Neural crest cell (in vitro differentiated cells): ENCODE measurements around the gene MYL2. TPM values are rescaled to one million over a fixed set of nuclear protein-coding genes. Genes with fewer than 3 reads are reported as not detected.
A peak's percentile ranks its signal among the peaks of the same experiment; 100 is the strongest.

Source experiments
- DNase-seq: peaks from one replicate; pipeline ENCODE4 v3.0.0; 2021; ENCODE audit warnings: low read depth, mixed read lengths, low spot score
- H3K27ac Mint-ChIP-seq: one replicate; pipeline ENCODE4 v1.8.0; 2021; ENCODE audit warnings: mild to moderate bottlenecking, mixed read lengths; ENCODE audit not compliant: unreplicated experiment
- H3K27me3 Mint-ChIP-seq: 2 replicates; pipeline ENCODE4 v1.8.0; 2021; ENCODE audit warnings: low read depth, mild to moderate bottlenecking, mixed read lengths
- H3K36me3 Mint-ChIP-seq: 2 replicates; pipeline ENCODE4 v1.8.0; 2021; ENCODE audit warnings: low read depth, mild to moderate bottlenecking, mixed read lengths
- H3K4me1 Mint-ChIP-seq: 2 replicates; pipeline ENCODE4 v1.8.0; 2021; ENCODE audit warnings: mixed read lengths
- H3K4me3 Mint-ChIP-seq: one replicate; pipeline ENCODE4 v1.8.0; 2021; ENCODE audit warnings: mild to moderate bottlenecking, mixed read lengths
- H3K9me3 Mint-ChIP-seq: 2 replicates; pipeline ENCODE4 v1.8.0; 2021; ENCODE audit warnings: mixed read lengths
- total RNA-seq: library from RNA; stranded (reverse); gene quantifications from 2 replicates; pipeline ENCODE4 v1.2.1, GENCODE V29; 2021
- TF ChIP-seq, protein P1 (sequence below): fragments of 200-600 bp; sonication (generic); conservative IDR thresholded peaks from 2 replicates; pipeline ENCODE4 v1.5.0; 2021; ENCODE audit warnings: antibody characterized with exemption, mild to moderate bottlenecking

Gene MYL2
- total RNA-seq, 1 donor from 2014 or later: not detected

DNA sequence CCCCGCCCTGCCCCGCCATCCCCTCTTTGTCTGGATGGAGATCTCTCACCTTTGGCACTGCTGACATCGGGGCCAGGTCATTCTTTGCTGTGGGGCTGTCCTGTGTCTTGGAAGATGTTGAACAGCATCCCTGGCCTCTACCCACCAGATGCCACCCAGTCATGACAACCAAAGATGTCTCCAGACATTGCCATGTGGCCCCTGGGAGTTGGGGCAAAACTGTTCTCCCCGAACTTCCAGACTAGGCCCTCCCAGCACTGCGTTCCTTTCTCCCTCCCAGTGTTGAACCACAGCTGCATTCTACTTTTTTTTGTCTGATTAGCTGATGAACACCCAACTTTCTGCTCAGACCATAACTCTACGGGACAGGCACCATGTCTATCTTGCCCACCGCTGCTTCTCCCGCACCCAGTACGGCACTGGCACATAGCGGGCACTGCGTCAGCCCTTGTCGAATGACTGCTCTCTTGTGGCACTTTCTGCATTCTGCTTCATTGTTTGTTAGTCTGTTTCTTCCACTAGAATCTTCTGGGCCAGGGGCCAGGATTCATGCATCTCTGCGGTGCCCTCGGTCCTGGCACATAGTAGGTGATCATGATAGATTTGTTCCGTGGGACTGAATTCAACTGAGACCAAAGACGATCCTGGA, 13.1 kb upstream of the MYL2 start:
- Mint-ChIP-seq H3K4me3 (no peak overlapping the region), H3K9me3 (no peaks in the 10 kb centered on the region), H3K4me1 (peaks cover 7% of the 10 kb centered on the region), H3K36me3 (no peaks in the 10 kb centered on the region), H3K27ac (no peak overlapping the region), H3K27me3 (peaks cover 42% of the 10 kb centered on the region)
- TF ChIP-seq, protein P1, sequence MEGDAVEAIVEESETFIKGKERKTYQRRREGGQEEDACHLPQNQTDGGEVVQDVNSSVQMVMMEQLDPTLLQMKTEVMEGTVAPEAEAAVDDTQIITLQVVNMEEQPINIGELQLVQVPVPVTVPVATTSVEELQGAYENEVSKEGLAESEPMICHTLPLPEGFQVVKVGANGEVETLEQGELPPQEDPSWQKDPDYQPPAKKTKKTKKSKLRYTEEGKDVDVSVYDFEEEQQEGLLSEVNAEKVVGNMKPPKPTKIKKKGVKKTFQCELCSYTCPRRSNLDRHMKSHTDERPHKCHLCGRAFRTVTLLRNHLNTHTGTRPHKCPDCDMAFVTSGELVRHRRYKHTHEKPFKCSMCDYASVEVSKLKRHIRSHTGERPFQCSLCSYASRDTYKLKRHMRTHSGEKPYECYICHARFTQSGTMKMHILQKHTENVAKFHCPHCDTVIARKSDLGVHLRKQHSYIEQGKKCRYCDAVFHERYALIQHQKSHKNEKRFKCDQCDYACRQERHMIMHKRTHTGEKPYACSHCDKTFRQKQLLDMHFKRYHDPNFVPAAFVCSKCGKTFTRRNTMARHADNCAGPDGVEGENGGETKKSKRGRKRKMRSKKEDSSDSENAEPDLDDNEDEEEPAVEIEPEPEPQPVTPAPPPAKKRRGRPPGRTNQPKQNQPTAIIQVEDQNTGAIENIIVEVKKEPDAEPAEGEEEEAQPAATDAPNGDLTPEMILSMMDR: no peak
- no peak for DNase-seq

DNA sequence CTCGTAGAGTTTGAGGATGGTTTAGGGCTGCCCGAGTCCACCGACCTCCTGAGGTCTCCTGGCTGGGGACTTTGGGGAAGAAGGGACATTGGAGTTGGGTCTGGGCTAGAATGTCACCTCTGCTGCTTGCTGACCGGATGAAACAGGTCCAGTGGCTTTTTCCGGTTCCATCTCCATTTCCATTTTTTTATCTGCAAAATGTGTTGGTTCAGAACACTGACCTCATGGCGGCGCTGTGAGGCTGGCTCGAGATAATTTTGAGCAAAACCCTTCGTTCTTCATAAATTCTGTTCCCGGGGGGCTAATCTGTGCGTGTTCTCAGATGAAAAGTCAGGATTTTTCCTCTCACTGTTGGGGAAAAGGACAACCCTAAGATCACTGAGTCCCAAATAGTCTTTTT, 11.7 kb upstream of the MYL2 start:
- H3K4me1 Mint-ChIP-seq: peaks cover 2% of the 10 kb centered on the region
- TF ChIP-seq, protein P1: peak; percentile 38
- no peak overlapping the region for H3K27ac Mint-ChIP-seq
- H3K27me3 Mint-ChIP-seq: peaks cover 33% of the 10 kb centered on the region
- peak; percentile 19 for DNase-seq
- no peaks in the 10 kb centered on the region for H3K36me3 Mint-ChIP-seq
- no peaks in the 10 kb centered on the region for H3K9me3 Mint-ChIP-seq
- no peak overlapping the region for H3K4me3 Mint-ChIP-seq

DNA sequence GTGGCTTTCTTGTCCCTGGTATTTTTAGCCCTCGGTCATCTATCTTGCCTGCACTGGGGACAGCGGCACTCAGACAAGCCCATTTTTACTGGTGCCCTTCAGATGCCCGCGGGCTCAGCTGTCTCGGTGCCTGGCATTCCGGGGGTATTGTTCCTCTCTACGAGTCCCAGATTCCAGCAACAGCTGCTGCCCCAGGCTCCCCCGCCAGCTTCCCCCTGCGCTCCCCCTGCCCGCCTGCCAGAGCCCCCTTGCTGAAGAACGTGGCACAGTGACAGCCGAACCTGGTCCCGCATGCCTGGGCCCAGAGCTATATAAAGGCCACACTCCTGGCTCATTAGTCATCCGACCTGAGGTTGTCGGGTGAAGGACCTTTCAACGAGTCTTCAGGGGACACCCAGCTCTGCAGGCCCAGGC, 10.9 kb upstream of the MYL2 start:
- no peaks in the 10 kb centered on the region for H3K36me3 Mint-ChIP-seq
- TF ChIP-seq, protein P1: no peak
- no peak for DNase-seq
- peaks cover 28% of the 10 kb centered on the region for H3K27me3 Mint-ChIP-seq
- H3K9me3 Mint-ChIP-seq: no peaks in the 10 kb centered on the region
- H3K27ac Mint-ChIP-seq: no peak overlapping the region
- no peaks in the 10 kb centered on the region for H3K4me1 Mint-ChIP-seq
- no peak overlapping the region for H3K4me3 Mint-ChIP-seq

DNA sequence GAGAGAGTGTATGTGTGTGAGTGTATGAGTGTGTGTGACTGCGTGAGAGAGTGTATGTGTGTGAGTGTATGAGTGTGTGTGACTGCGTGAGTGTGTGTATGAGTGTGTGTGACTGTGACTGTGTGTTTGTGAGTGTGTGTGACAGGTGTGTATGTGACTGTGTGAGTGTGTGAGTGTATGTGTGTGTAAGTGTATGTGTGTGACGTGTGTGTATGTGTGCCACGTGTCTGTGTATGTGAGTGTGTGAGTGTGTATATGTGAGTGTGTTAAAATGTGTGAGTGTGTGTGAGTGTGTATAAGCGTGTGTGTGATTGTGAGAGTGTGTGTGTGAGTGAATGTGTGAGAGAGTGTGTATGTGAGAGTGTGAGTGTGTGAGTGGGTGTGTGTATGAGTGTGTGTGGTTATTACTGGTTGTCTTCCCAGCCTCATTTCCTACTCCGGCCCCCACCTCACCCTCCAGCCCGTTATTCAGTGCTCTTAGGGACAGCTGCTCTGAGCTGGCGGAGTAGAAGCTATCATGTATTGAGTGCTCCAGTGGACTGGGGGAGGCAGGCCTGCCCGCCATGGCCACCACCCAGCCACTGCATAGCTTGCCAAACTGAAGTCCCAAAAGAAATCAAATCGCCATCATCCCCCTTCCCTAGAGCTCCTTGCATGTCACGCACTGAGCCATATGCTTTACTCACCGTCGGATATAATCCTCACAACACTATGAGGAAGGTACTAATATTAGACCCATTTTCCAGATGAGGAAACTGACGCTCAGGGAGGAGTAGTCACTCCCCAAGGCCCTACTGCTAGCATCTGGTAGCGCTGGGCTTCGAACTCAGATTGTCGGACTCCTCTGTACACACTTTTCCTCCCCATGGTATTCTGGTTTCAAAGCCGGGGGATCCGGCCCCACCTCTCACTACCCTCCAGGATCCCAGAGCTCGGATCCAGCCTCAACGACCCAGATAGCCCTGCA, 10.3 kb upstream of the MYL2 start:
- Mint-ChIP-seq H3K9me3 (no peaks in the 10 kb centered on the region), H3K4me1 (no peaks in the 10 kb centered on the region), H3K27ac (no peak overlapping the region), H3K36me3 (no peaks in the 10 kb centered on the region), H3K27me3 (peaks cover 25% of the 10 kb centered on the region), H3K4me3 (no peak overlapping the region)
- DNase-seq: no peak
- TF ChIP-seq, protein P1: no peak

DNA sequence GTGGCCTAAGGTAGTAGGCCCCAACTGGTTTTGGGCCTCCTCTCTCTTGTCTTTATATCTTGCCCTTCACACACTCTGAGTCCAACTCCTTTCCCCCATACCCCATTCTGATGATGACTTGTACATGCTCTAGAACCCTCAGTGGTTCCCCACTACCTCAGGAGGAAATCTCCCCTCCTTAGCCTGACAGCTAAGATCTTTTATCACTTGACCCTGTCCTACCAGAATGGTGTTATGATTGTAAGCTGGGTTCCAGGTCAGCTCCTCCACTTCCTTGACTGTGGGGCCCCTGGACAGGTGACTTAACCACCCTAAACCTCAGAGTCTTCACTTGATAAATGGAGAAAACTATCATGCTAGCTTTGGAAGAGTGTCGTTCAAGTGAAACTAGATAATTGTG, 9.4 kb upstream of the MYL2 start:
- TF ChIP-seq, protein P1: no peak
- no peaks in the 10 kb centered on the region for H3K9me3 Mint-ChIP-seq
- H3K27ac Mint-ChIP-seq: no peak overlapping the region
- no peak for DNase-seq
- no peaks in the 10 kb centered on the region for H3K4me1 Mint-ChIP-seq
- H3K4me3 Mint-ChIP-seq: no peak overlapping the region
- no peaks in the 10 kb centered on the region for H3K36me3 Mint-ChIP-seq
- H3K27me3 Mint-ChIP-seq: peaks cover 17% of the 10 kb centered on the region
